Calu3 (cell line): ENCODE measurements around the gene CCDC97. TPM values are rescaled to one million over a fixed set of nuclear protein-coding genes. Genes with fewer than 3 reads are reported as not detected.

Experiments
- BruUV-seq: library from RNA; stranded (reverse); fragments of 400-500 nt; replicated peaks from 2 replicates; lab custom pipeline; 2021; lab: Mats Ljungman, UMichigan
- CTCF ChIA-PET: fragments of 300-600 bp; sonication (Branson Sonifier 250); formaldehyde crosslinking; loops from one replicate; lab custom pipeline; 2022; ENCODE audit warnings: antibody characterized with exemption; lab: Charles Lee
- DNase-seq: peaks from one replicate; pipeline ENCODE4 v3.0.0; 2022
- H3K27ac Mint-ChIP-seq: one replicate; pipeline ENCODE4 v1.8.0; 2022; ENCODE audit warnings: mixed read lengths; ENCODE audit not compliant: unreplicated experiment
- H3K27me3 Mint-ChIP-seq: one replicate; pipeline ENCODE4 v1.8.0; 2022; ENCODE audit warnings: mixed read lengths; ENCODE audit not compliant: unreplicated experiment
- H3K36me3 Mint-ChIP-seq: one replicate; pipeline ENCODE4 v1.8.0; 2022; ENCODE audit warnings: mild to moderate bottlenecking, moderate library complexity, mixed read lengths; ENCODE audit not compliant: insufficient read depth, unreplicated experiment
- H3K4me1 Mint-ChIP-seq: one replicate; pipeline ENCODE4 v1.8.0; 2022; ENCODE audit warnings: mild to moderate bottlenecking, low read depth, mixed read lengths; ENCODE audit not compliant: unreplicated experiment
- H3K4me3 Mint-ChIP-seq: one replicate; pipeline ENCODE4 v1.8.0; 2022; ENCODE audit warnings: mild to moderate bottlenecking, low read depth, moderate library complexity, mixed read lengths; ENCODE audit not compliant: unreplicated experiment
- H3K9me3 Mint-ChIP-seq: one replicate; pipeline ENCODE4 v1.8.0; 2022; ENCODE audit warnings: low read depth, mixed read lengths; ENCODE audit not compliant: unreplicated experiment
- CTCF ChIP-seq: fragments of 200-600 bp; IDR thresholded peaks from one replicate; pipeline ENCODE4 v1.8.0; 2022; ENCODE audit warnings: antibody characterized with exemption; ENCODE audit not compliant: unreplicated experiment
- intact Hi-C: fragments of 100-400 bp; cut with micrococcal nuclease; formaldehyde crosslinking; loops from one replicate; pipeline ENCODE4 v1.10.0; 2022; ENCODE audit not compliant: unreplicated experiment
- total RNA-seq: library from RNA; stranded (reverse); gene quantifications from 2 replicates; pipeline ENCODE4 v1.2.3, GENCODE V29; 2022

CCDC97 gene
- total RNA-seq, 1 experiment from 2014 or later = 45.8 TPM

GRCh38 chr19:41311613-41312012 is 1.6 kb downstream of the CCDC97 start:
- H3K27ac Mint-ChIP-seq = peak overlapping the region; percentile 34
- H3K9me3 Mint-ChIP-seq = no peaks in the 10 kb centered on the region
- H3K36me3 Mint-ChIP-seq = peaks cover 80% of the 10 kb centered on the region
- no TSS peak for BruUV-seq
- no peak for TF ChIP-seq CTCF
- no peak for DNase-seq
- peak overlapping the region; percentile 91 for H3K4me3 Mint-ChIP-seq
- peaks cover 28% of the 10 kb centered on the region for H3K4me1 Mint-ChIP-seq
- no peaks in the 10 kb centered on the region for H3K27me3 Mint-ChIP-seq
- CTCF ChIA-PET = no interaction called here
- intact Hi-C loops = no loop called here

- CTCF ChIA-PET = interaction anchor here (0.6 kb wide), 1 partner anchor 68 kb away, joined by 3 read pairs; no protein-coding TSS in a partner anchor
- TF ChIP-seq CTCF = no peak
- no TSS peak for BruUV-seq
- DNase-seq = no peak
- peaks cover 66% of the 10 kb centered on the region for H3K36me3 Mint-ChIP-seq
- H3K4me1 Mint-ChIP-seq = peaks cover 9% of the 10 kb centered on the region
- intact Hi-C loops = no loop called here
- no peak overlapping the region for H3K27ac Mint-ChIP-seq
- no peaks in the 10 kb centered on the region for H3K9me3 Mint-ChIP-seq
- no peaks in the 10 kb centered on the region for H3K27me3 Mint-ChIP-seq
- no peak overlapping the region for H3K4me3 Mint-ChIP-seq
These were observed 6.4 kb downstream of the CCDC97 start for GRCh38 chr19:41316306-41316920.

DNA sequence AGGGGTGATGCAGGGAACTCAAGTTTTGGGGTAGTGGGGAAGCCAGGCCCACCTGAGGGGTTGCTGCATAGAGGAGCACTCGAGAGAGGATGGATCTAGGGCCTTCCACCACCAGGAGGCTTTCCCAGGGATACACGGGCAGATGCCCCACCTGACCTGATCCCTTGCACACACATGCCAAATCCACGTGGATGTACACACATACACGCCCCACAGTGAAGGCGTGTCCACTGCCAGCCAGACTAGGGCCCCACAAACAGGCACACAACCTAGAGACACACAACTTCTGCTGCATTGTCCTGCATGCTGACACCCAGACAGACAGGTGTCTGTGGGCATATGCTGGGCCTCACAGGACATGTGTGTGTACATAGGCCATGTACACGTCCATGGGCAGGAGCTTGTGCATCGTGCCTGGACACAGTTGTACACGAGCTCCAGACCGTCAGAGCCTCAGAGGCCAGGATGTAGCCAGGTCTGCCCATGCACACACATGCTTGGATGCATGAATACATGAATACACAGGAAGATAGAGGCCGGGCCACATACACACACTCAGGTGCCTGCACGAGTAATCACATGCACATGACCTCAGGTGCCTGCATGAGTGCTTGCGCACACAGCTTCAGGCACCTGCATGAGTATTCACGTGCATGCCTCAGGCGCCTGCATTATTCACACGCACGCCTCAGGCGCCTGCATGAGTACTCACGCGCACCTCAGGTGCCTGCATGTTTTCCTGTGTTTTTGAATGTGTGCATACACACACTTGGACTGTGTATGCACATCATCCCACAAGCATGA is 8.9 kb downstream of the CCDC97 start:
- Mint-ChIP-seq H3K4me1 (peaks cover 15% of the 10 kb centered on the region), H3K36me3 (peaks cover 65% of the 10 kb centered on the region), H3K27ac (no peak overlapping the region), H3K27me3 (no peaks in the 10 kb centered on the region), H3K4me3 (no peak overlapping the region), H3K9me3 (no peaks in the 10 kb centered on the region)
- intact Hi-C loops = no loop called here
- DNase-seq = no peak
- TF ChIP-seq CTCF = no peak
- CTCF ChIA-PET = interaction anchor here (0.6 to 0.8 kb wide), 2 partner anchors 12 to 35 kb away, joined by 3 read pairs; partner anchors contain the start of gene TGFB1
- no TSS peak for BruUV-seq

DNA sequence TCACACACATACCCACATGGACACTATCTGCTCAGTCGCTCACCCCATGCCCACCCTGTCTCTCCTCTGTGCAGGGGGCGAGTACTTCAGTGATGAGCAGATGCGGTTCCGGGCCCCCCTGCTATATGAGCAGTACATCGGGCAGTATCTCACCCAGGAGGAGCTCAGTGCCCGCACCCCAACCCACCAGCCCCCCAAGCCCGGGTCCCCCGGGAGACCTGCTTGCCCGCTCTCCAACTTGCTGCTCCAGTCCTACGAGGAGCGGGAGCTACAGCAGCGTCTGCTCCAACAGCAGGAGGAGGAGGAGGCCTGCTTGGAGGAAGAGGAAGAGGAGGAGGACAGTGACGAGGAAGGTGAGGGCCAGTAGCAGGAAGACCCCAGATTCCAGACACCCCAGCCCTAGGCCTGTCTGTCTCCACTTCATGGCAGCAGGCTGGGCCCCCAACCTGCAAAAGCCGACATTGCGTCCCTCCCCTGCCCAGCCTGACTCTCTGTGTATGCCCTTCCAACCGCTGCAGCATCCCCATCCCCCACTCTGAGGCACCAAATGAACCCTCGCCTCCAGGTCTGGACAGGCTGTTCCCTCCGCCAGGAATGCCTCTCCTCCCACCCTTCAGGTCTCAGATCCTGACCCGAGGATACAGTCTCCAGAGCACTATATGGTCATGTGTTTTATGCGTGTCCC is 9.7 kb downstream of the CCDC97 start:
- no peak for DNase-seq
- H3K4me1 Mint-ChIP-seq = peaks cover 23% of the 10 kb centered on the region
- TF ChIP-seq CTCF = no peak
- no TSS peak for BruUV-seq
- no peaks in the 10 kb centered on the region for H3K27me3 Mint-ChIP-seq
- intact Hi-C loops = no loop called here
- H3K9me3 Mint-ChIP-seq = no peaks in the 10 kb centered on the region
- no peak overlapping the region for H3K27ac Mint-ChIP-seq
- CTCF ChIA-PET = interaction anchor here (0.8 kb wide), 1 partner anchor 34 kb away, joined by 3 read pairs; the partner anchor contains the start of gene TGFB1
- peaks cover 65% of the 10 kb centered on the region for H3K36me3 Mint-ChIP-seq
- H3K4me3 Mint-ChIP-seq = no peak overlapping the region
